NCI-H2171 treated with DMSO at 0.1 percent for 48 hours (cell line): ENCODE data around the gene SYNDIG1L.
A peak's percentile ranks its signal among the peaks of the same experiment; 100 is the strongest.
"Not testable (repeated sequence)": the region's sequence is repeated elsewhere in the genome, so short reads cannot be mapped to it uniquely, and the experiment has no call there.

Experiments used
- DNase-seq: peaks from one replicate; lab custom pipeline; 2025; lab: John Stamatoyannopoulos, UW

SYNDIG1L gene

GRCh38 chr14:74426202-74426582 lies at the start of gene SYNDIG1L:
Gene SYNDIG1L (minus strand): TSS chr14:74426210. CDS start chr14:74409744, 16,466 bp downstream.
- DNase-seq, result no peak

- DNase-seq, result no peak
These were observed 49.7 kb upstream of the SYNDIG1L start for GRCh38 chr14:74475678-74476077.

- peak; percentile 57 for DNase-seq
These were observed 48.4 kb upstream of the SYNDIG1L start for GRCh38 chr14:74474376-74474775.

- no peak for DNase-seq
These were observed 46.6 kb upstream of the SYNDIG1L start for GRCh38 chr14:74472601-74473000.

GRCh38 chr14:74469548-74470518 lies 43.8 kb upstream of the SYNDIG1L start:
- DNase-seq, result no peak

- no peak for DNase-seq
These were observed 42.5 kb upstream of the SYNDIG1L start for GRCh38 chr14:74468513-74468912.

GRCh38 chr14:74465335-74465734 lies 39.3 kb upstream of the SYNDIG1L start:
- no peak for DNase-seq

GRCh38 chr14:74464785-74465184 lies 38.8 kb upstream of the SYNDIG1L start:
- no peak for DNase-seq

- no peak for DNase-seq
These were observed 37.7 kb upstream of the SYNDIG1L start for GRCh38 chr14:74463697-74464096.

GRCh38 chr14:74462993-74463392 lies 37.0 kb upstream of the SYNDIG1L start:
- no peak for DNase-seq

- DNase-seq, result peak; percentile 77
These were observed 34.0 kb upstream of the SYNDIG1L start for GRCh38 chr14:74459976-74460375.

- DNase-seq, result peak; percentile 75
These were observed 33.4 kb upstream of the SYNDIG1L start for GRCh38 chr14:74459289-74459946.

- peak; percentile 61 for DNase-seq
These were observed 31.5 kb upstream of the SYNDIG1L start for GRCh38 chr14:74457565-74457895.

- no peak for DNase-seq
These were observed 30.9 kb upstream of the SYNDIG1L start for GRCh38 chr14:74456684-74457564.

- not testable (repeated sequence) for DNase-seq
These were observed 28.4 kb upstream of the SYNDIG1L start for GRCh38 chr14:74454397-74454796.

GRCh38 chr14:74444866-74445265 lies 18.9 kb upstream of the SYNDIG1L start:
- DNase-seq, result peak; percentile 63

- no peak for DNase-seq
These were observed 16.7 kb upstream of the SYNDIG1L start for GRCh38 chr14:74442757-74443156.

GRCh38 chr14:74441113-74441512 lies 15.1 kb upstream of the SYNDIG1L start:
- no peak for DNase-seq

- no peak for DNase-seq
These were observed 12.4 kb upstream of the SYNDIG1L start for GRCh38 chr14:74438351-74438915.

GRCh38 chr14:74437496-74438053 lies 11.6 kb upstream of the SYNDIG1L start:
- DNase-seq, result no peak

- no peak for DNase-seq
These were observed 8.3 kb upstream of the SYNDIG1L start for GRCh38 chr14:74434294-74434693.

- peak; percentile 76 for DNase-seq
These were observed 4.0 kb upstream of the SYNDIG1L start for GRCh38 chr14:74429991-74430390.
